Body of pancreas (tissue), 4 donors: ENCODE data around the gene ASB13. TPM values are rescaled to one million over a fixed set of nuclear protein-coding genes. Genes with fewer than 3 reads are reported as not detected.

Source experiments
- ATAC-seq: fragments of 150-250 bp; one replicate; pipeline ENCODE4 v1.9.1; 2016
- DNase-seq, 4 donors: peaks; one replicate each; pipeline ENCODE4 v3.0.0-alpha.2; 2019
- H3K27ac ChIP-seq, 4 donors: fragments of 200-600 bp; sonication (generic); 1 replicate in 3 of 4; 2 replicates in 1 of 4; pipeline versions ENCODE4 v1.5.1 to v1.6.1; 2016 to 2019; ENCODE audit warnings: mild to moderate bottlenecking in 1 of 4, mixed read lengths in 1 of 4, moderate library complexity in 1 of 4
- H3K27me3 ChIP-seq, 2 donors: fragments of 200-600 bp; sonication (generic); one replicate each; pipeline ENCODE4 v1.6.0; 2016; ENCODE audit warnings: mild to moderate bottlenecking in 1 of 2
- H3K36me3 ChIP-seq, 2 donors: fragments of 200-600 bp; sonication (generic); replicated peaks in 1 of 2; 2 replicates each; pipeline ENCODE4 v1.5.1; 2016; ENCODE audit warnings: low read depth in 2 of 2; ENCODE audit not compliant: insufficient read depth in 1 of 2
- H3K4me1 ChIP-seq: fragments of 200-600 bp; sonication (generic); one replicate; pipeline ENCODE4 v1.6.0; 2016
- H3K4me3 ChIP-seq, 2 donors: fragments of 200-600 bp; sonication (generic); 1 replicate in 1 of 2; 2 replicates in 1 of 2; pipeline ENCODE4 v1.5.1; 2016 to 2019
- H3K9me3 ChIP-seq, 3 donors: fragments of 200-600 bp; sonication (generic); 1 replicate in 2 of 3; 2 replicates in 1 of 3; pipeline ENCODE4 v1.5.1; 2016
- POLR2A ChIP-seq, 3 donors: fragments of 450-650 bp; IDR thresholded peaks; one replicate each; pipeline ENCODE4 v1.6.1; 2016; ENCODE audit warnings: antibody characterized with exemption in 3 of 3, mild to moderate bottlenecking in 2 of 3
- WGBS, 2 donors: methylation state at CpG; one replicate each; pipeline ENCODE4 v1.1.5; 2017; 5-methylcytosine and 5-hydroxymethylcytosine counted together
- intact Hi-C: fragments of 100-400 bp; cut with DNase I; formaldehyde crosslinking; loops from one replicate; pipeline ENCODE4 v1.15.1; 2023
- total RNA-seq, 2 donors: library from RNA; depleted of rRNA; stranded (reverse); fragments of >200 nt; gene quantifications; one replicate each; pipeline ENCODE4 v1.1.0, GENCODE V29; 2016
- TF ChIP-seq, protein P1 (sequence below), 7 experiments: fragments of 450-650 bp in 4 of 7; fragments of 200-600 bp in 3 of 7; sonication (generic) in 3 of 7; IDR thresholded peaks; one replicate each; pipeline ENCODE4 v1.5.1; 2016 to 2019; ENCODE audit warnings: antibody characterized with exemption in 7 of 7

ASB13 gene
- total RNA-seq, 2 donors from 2014 or later: 7.6 to 15.0 TPM

DNA sequence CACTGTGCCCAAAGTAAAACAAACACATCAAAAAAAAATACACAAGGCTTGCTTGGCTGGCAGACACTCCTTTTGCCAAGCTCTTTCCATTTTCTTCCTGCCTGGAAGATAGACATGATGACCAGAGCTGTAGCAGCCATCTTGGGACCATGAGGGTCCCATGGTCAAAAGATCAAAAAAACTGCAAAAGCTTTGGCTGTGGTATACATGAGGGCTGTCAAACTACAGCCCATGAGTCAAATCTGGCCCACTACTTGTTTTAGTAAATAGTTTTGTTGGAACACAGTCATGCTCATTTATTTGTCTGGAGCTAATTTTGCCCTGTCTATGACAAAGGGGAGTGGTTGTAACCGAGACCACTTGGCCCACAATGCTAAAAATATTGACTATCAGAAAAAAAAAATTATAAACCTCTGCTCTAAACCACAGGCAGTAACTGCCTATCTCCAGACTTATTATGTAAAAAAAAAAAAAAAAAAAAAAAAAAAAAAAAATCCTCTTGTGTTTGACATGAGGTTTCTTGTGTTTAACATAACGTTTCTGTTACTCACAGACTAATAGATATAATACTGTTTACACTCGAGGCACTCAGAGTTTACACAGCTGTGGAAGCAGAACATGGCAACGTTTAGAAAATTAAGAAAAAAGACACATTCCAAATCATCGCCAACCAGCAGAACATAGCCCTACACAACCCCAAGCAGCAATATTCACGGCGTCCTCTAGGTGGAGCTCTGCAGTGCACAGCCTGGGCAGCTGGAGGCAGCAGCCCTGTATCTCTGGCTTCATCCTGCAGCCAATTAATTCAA is 36.9 kb downstream of the ASB13 start:
- no peaks in the 10 kb centered on the region for H3K27me3 ChIP-seq
- 6 to 10% methylated on average over 7 of the region's 7 CpGs for WGBS, 2 donors
- no peaks in the 10 kb centered on the region for H3K36me3 ChIP-seq
- intact Hi-C loops: no loop called here
- no peaks in the 10 kb centered on the region for H3K9me3 ChIP-seq
- no peak overlapping the region for H3K4me3 ChIP-seq
- peaks cover 90% of the 10 kb centered on the region for H3K4me1 ChIP-seq
- peak overlapping the region; percentile 17 to 93 (median 80) for H3K27ac ChIP-seq
- ATAC-seq (peak; percentile 8), DNase-seq (peak; percentile 76 to 84 (median 84))
- TF ChIP-seq POLR2A (IDR thresholded peaks at IDR 0.05): no peak
- TF ChIP-seq, protein P1, sequence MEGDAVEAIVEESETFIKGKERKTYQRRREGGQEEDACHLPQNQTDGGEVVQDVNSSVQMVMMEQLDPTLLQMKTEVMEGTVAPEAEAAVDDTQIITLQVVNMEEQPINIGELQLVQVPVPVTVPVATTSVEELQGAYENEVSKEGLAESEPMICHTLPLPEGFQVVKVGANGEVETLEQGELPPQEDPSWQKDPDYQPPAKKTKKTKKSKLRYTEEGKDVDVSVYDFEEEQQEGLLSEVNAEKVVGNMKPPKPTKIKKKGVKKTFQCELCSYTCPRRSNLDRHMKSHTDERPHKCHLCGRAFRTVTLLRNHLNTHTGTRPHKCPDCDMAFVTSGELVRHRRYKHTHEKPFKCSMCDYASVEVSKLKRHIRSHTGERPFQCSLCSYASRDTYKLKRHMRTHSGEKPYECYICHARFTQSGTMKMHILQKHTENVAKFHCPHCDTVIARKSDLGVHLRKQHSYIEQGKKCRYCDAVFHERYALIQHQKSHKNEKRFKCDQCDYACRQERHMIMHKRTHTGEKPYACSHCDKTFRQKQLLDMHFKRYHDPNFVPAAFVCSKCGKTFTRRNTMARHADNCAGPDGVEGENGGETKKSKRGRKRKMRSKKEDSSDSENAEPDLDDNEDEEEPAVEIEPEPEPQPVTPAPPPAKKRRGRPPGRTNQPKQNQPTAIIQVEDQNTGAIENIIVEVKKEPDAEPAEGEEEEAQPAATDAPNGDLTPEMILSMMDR (IDR thresholded peaks at IDR 0.05): peak; percentile 52 to 87 (median 68)

DNA sequence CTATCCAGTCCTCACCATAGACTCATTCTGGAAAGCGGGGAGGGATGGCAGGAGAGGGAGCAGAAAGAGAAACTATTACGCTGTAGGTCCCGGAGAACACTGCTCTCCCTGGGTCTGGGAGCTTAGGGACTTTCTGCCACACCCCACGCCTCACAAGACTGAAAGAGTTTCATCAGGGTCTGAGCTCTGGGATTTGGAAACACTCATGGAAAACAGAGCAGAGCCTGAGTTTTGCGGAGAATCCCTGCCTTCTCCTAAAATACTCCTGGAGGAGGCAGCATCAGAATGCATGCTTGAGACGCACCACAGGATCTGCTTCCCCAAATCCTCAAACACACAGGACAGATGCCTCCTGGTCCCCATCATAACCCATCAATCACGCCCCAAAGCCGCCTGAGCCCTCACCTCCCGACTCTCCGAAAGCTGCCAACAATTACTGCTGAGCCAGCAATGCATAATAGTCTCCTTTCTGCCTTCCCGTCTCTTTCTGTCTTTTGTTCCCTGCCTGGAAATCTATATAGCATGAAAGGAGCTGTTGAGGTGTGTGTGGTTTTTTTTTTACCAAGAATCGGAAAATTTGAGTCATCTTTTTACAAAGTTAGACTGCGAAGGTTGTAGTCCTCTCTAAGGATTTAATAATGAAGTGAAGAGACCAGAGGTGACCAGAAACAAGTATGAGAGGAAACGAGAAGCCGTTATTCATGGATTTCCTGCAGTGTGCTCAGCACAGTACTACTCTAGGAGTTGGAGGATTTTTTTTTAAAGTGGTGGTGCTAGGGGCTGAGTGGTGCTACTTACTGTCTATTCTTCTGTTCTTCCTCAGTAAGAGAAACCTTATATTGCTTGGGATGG is 37.7 kb downstream of the ASB13 start:
- WGBS, 2 donors: 50 to 62% methylated on average over 15 of the region's 15 CpGs
- DNase-seq (no peak), ATAC-seq (no peak)
- no peak overlapping the region for H3K4me3 ChIP-seq
- no peaks in the 10 kb centered on the region for H3K36me3 ChIP-seq
- intact Hi-C loops: no loop called here
- H3K27me3 ChIP-seq: no peaks in the 10 kb centered on the region
- peak overlapping the region; percentile 51 to 93 (median 80) for H3K27ac ChIP-seq
- no peaks in the 10 kb centered on the region for H3K9me3 ChIP-seq
- TF ChIP-seq, protein P1 (IDR thresholded peaks at IDR 0.05): no peak
- no peak for TF ChIP-seq POLR2A (IDR thresholded peaks at IDR 0.05)
- peaks cover 86% of the 10 kb centered on the region for H3K4me1 ChIP-seq

DNA sequence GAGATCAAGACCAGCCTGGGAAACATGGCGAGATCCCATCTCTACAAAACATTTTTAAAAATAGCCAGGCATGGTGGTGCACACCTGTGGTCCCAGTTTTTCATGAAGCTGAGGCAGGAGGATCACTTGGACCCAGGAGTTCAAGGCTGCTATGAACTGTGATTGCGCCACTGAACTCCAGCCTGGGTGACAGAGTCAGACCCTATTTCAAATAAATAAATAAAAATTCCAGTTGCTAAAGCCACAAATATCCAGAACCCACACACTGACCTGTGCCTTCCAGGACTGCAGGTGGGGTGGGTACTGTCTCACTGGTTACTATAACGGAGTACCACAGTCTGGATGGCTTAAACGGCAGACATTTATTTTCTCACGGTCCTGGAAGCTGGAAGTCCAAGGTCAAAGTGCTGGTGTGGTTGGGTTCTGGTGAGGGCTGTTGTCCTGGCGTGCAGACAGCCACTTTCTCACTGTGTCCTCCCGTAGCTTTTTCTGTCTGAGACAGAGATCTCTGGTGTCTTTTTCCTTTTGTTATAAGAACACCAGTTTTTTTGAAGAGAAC is 38.8 kb downstream of the ASB13 start:
- Histone ChIP-seq H3K9me3 (no peaks in the 10 kb centered on the region), H3K36me3 (no peaks in the 10 kb centered on the region), H3K27me3 (no peaks in the 10 kb centered on the region), H3K27ac (peak overlapping the region; percentile 65 to 93 (median 80)), H3K4me1 (peaks cover 84% of the 10 kb centered on the region), H3K4me3 (no peak overlapping the region)
- 23 to 50% methylated on average over 7 of the region's 7 CpGs for WGBS, 2 donors
- intact Hi-C loops: no loop called here
- ATAC-seq: peak; percentile 1
- peak in 1 of 3 donors; percentile 17 for TF ChIP-seq POLR2A (IDR thresholded peaks at IDR 0.05)
- TF ChIP-seq, protein P1 (IDR thresholded peaks at IDR 0.05): no peak
- DNase-seq: peak; percentile 61 to 76 (median 73)

DNA sequence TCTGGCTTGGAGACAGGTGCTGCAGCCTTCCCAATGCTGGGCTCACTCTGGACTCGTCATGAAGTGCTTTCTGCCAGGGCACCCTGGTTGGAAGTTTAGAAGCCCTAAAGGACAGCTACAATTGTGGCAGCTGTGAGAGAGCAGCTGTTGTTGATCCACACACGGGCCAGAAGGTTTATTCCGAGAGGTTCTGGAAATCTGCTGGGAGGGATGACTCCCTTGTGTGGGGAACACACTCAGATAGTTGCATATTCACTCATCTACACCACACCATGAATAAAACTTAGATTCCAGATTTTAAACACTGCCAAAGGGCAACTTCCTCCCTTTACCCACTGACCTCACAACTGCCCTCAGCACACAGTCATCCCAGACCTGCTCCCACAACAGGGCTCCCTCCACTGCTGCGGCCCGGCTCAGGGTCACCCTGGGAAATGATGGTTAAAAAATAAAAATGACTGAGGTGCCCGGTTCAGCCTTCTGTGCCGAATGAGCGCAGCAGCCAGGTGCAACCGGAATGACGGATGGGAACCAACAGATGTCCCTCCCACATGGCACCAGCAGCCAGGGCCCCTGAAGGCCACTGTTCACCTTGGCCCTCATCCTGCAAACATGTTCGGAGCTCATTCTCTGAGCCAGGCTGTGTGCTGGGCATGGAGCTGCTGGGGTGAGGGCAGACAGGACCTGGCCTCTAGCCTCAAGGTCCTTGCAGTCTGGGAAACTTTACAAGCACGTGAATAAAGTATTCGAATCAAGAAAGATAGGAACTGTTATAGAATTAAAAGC is 40.2 kb downstream of the ASB13 start:
- peak; percentile 91 for ATAC-seq
- TF ChIP-seq, protein P1 (IDR thresholded peaks at IDR 0.05): peak in 1 of 7 experiments; percentile 10
- peak in 2 of 3 donors; percentile 85 to 87 for TF ChIP-seq POLR2A (IDR thresholded peaks at IDR 0.05)
- H3K4me3 ChIP-seq: no peak overlapping the region
- H3K9me3 ChIP-seq: no peaks in the 10 kb centered on the region
- WGBS, 2 donors: 20 to 22% methylated on average over 12 to 13 of the region's 13 CpGs
- peak overlapping the region; percentile 75 to 96 (median 88) for H3K27ac ChIP-seq
- DNase-seq: peak; percentile 93 to 97 (median 96)
- peaks cover 71% of the 10 kb centered on the region for H3K4me1 ChIP-seq
- intact Hi-C loops: no loop called here
- H3K27me3 ChIP-seq: no peaks in the 10 kb centered on the region
- H3K36me3 ChIP-seq: no peaks in the 10 kb centered on the region
